Stimulated activated CD4-positive, alpha-beta T cell treated with anti-CD3 and anti-CD28 coated beads, TNF-alpha, amount 100 ng/mL, for 4 hours (primary cell): ENCODE results near the gene ATF7.

Experiments
- DNase-seq, 3 experiments: peaks; one replicate each; pipeline ENCODE4 v3.0.0-alpha.2; 2020; ENCODE audit warnings: low read depth in 3 of 3

The ATF7 gene

GRCh38 chr12:53524476-53524875 lies 101.7 kb downstream of the ATF7 start:
- DNase-seq: no peak

DNA sequence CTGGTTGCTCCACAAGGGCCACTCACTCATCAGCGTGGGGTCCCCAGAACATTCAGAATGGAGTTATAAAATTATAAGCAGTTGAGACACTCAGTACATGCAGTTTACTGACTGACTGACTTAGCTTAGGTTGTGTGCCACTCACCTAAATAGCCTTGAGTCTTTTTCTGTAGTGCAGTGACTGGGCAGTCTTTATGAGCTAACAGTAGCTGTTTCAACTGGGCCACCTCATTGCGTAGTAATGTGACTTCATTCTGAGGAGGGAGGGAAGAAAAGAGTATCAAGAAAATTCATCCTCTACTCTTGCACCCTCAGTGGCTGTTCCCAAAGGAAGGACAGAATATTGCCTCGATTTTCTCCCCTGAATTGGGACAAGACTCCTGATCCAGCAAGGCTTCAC lies 103.1 kb downstream of the ATF7 start:
- DNase-seq: no peak

- DNase-seq: no peak
Measured at GRCh38 chr12:53518381-53518780, 107.8 kb downstream of the ATF7 start.

- no peak for DNase-seq
Measured at GRCh38 chr12:53516758-53517455, 109.3 kb downstream of the ATF7 start.

- no peak for DNase-seq
Measured at GRCh38 chr12:53515291-53515680, 110.9 kb downstream of the ATF7 start.

- no peak for DNase-seq
Measured at GRCh38 chr12:53514628-53515290, 111.4 kb downstream of the ATF7 start.

DNA sequence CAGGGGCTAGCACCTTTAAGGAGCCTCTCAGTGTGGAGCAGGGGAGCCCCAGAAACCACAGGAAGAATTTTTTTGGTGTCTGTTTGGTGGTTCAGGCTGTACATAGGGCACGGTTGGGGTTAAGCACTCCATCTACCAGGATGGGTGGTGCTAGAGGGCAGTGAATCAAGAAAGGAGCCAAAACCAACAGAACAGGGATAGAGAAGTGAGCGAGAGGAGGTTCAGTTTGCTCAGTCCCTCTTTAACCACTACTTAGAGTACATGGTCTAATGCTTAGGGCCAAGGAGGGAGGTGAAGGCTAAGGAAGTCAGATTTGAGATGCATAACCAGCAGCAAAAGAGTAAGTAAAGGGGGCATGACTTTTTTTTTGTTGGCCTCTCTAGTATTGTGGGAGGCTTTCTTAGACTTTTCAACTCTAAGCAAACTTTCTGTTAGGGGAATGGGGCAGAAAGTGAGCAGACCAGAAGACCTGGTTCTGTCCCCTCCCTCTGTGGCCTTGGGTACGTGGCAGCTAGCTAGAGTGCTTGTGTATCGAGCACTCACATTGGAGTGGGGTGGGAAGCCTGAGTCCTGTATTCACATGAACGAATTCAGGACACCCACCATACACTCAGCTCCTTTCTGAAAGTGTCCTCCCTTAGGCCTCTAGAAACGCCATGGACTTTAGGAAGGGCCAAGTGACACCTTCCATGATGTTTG lies 112.3 kb downstream of the ATF7 start:
- no peak for DNase-seq

DNA sequence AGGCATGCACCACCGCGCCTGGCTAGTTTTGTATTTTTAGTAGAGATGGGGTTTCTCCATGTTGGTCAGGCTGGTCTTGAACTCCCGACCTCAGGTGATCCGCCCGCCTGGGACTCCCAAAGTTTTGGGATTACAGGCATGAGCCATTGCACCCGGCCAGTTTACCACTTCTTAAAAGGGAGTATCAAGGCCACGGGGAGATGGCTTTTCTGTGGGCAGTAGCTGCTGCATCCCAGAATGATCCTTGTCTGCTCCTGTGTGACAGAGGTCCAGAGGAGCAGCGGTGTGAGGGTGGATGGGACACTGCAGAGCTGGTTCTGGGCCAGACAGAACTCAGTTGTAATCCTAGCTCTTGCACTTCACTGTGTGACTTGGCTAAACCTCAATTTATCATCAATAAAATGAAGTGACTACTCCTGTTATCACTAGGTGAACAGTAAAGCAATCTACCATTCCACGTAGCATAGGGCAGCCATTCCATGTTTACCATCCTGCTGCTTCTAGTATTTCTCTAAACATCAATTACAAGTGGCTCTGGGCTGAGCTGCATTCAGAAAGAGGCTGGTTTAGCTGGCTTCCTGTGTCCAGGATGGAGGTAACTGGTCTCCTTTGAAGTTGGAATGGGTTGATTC lies 115.9 kb downstream of the ATF7 start:
- no peak for DNase-seq

DNA sequence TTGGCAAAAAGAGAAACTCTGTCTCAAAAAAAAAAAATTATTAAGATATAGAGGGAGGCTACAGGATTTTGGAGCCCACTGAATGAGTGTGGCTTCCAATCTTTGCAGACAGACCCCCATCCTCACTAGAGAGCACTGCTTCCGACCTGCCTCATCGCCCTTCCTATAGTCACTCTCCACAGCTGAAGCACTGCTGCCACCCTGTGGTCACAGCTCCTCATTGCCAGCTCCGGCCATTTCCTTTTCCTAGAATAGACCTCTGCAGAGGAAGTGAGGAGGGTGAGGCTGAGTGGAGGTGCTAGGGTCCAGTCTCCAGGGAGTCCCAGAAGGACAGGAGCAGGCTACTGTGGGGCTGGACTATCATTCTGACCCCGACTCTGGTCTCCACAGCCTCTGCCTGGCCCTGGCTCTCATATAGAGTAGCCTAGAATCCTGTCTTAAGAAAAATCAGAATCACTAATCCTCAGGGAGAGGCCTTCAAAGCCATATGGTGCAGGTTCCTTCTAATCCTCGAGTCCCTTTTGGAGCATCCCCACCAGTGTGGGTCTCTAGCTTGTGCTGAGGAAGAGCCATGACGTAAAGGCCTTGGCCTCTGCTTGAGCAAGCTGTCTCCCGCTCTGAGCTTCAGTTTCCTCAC lies 117.5 kb downstream of the ATF7 start:
- DNase-seq: peak; percentile 68 to 71 (median 70)

- DNase-seq: no peak
Measured at GRCh38 chr12:53507603-53507885, 118.6 kb downstream of the ATF7 start.

DNA sequence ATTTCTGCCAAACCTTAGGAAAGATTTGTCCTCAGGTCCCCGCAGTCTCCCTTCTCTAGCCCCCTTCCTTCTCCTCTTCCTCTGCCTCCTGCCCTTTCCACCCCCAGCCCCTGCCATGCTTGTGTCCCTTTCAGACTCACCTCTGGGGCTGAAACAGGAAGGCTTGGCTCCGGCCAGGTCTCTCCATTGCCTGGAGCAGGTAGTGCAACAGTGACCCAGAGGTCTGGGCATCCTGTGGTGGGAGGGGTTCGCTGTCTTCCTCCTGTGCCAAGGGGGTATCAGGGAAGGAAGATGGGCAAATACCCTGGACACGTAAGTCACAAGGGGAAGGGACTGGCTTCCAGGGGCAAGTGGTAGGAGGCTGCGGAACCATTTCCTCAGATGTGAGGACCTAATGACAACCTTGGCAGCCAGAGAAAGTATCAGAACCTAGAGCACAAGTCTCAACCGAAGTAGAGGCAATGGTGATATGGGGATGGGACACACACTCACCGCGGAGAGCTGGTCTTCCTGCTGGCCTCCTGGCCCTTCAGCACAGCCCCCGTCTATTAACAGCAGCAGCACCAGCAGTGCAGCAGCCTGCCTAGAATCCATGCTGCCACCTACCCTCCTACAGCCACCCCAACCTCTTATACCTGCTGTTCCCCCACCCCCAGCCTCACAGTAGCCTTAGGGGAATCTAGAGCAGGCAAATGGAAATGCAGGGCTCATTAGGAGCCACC lies 119.1 kb downstream of the ATF7 start, which contains the start of gene NPFF:
TSS of gene NPFF (minus strand) at position 604 of the 722 bp plus-strand sequence. CDS start at position 594, 10 bp downstream.
- no peak for DNase-seq

GRCh38 chr12:53506450-53506785 lies 119.8 kb downstream of the ATF7 start:
- DNase-seq: no peak

GRCh38 chr12:53505555-53506449 lies 120.4 kb downstream of the ATF7 start:
- DNase-seq: no peak

DNA sequence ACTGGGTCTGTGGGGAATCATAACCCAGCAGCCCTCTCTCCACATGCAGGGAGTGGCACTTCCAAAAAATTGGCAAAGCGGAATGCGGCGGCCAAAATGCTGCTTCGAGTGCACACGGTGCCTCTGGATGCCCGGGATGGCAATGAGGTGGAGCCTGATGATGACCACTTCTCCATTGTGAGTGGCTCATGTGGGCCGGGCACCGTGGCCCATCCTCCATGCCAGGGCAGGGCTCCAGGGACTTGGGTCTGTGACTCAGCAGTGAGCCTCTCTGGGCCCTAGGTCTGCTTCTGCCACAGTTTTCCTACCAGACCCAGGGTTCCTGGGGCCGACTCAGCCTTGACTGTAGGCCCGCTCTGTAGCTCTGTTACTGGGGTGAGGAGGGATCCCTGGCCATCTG lies 121.1 kb downstream of the ATF7 start:
- DNase-seq: no peak

DNA sequence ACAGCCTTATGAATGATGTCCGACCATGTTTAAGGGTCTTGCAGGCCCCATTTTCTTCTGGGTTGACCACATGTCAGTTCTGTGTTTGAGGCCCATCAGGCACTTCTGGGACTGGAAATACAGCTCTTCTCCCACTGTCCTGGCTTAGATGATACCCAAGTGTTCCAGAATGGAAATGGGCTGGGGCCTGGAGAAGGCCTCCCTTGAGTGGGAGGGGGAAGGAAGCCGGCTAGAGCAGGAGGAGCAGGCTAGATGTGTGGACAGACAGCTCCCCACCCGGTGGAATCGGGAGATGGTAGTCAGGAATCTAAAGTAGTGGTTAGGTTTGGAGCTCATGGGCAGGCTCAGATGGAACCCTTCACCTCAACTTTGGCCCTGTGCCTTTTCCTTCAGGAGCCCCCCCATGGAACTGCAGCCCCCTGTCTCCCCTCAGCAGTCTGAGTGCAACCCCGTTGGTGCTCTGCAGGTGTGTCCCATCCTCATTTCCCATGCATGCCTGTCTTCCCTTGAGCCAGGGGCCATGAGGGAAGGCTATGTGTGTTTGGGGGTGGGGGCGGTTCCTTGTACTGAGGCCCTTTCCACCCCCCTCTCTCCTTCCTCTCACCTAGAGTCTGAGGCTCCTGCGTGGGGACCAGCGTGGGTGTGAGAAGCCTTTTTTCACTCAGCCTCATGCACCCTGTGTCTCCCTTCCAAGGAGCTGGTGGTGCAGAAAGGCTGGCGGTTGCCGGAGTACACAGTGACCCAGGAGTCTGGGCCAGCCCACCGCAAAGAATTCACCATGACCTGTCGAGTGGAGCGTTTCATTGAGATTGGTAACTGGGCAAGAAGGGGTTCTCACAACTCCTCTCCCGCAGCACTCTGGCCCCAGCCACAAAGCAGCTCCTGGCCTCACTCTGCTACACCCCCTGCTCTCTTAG lies 121.9 kb downstream of the ATF7 start:
- no peak for DNase-seq

DNA sequence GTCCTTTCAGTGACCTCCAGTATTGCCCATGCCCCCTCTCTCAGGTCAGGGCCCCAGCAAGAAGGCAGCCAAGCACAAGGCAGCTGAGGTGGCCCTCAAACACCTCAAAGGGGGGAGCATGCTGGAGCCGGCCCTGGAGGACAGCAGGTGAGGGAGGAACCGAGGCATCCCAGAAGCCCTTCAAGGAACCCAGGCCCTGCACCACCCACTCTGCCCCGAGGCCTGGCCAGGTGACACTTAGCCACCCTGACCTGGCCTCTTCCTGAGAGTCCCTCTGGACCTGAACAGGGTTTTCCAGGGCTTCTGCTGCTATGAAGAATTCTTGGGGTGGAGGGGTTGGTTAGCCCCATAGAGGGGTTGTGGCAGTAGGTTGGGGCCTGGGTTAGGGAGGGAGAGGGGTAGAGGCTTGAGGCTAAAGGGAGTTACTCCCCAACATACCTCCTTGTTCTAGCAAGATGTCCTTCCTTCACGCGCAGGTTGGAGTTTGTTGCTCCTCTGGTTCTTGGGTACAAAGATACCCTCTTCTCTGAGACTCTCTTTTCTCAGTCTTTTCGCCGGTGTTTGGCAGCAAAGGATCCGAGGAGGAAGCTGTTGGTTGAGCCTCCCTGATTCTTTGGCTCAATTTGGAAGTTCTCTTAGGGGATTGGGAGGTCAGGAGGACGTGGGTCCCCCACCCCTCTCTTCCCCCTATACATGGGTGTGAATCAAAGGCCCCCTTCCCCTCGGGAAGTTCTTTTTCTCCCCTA lies 123.0 kb downstream of the ATF7 start:
- no peak for DNase-seq

DNA sequence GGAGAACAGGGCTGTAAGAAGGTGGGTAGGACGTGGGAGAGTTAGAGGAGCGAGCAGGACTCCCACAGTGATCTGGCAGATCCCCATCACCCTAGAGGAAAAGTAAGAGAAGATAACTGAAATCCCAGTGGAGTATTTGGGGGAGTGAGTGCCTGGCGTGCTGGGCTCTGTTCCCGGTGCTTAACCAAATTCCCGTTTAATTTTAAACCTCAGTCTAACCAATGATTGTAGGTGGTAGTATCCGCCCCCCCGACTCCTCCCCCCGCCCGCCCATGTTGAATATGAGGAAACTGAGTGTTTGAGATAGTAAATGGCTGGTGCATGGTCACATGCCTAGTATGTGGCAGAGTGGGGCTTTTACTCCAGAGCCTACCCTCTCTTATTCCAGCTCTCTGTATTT lies 123.9 kb downstream of the ATF7 start:
- DNase-seq: no peak

DNA sequence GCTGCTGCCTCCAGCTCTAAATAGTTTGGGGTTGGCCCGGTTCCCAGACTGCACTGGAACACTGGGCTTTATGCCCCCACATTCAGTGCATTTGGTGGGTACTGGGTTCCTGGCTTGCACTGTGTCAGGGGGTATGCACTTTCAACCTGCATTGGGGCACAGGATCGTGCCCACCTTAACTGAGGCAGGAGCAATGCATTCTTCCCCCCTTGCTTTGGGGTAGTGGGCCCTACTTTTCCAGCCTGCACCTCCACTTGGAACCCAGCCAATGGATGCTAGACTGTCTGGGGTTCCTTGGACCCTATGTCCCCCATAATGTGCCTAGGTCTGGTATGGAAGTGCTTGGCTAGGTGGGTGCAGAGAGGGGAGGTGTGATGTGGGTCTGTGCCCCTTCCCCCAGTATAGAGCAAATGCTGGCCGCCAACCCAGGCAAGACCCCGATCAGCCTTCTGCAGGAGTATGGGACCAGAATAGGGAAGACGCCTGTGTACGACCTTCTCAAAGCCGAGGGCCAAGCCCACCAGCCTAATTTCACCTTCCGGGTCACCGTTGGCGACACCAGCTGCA lies 124.5 kb downstream of the ATF7 start:
- no peak for DNase-seq
